HCT116 (cell line): ENCODE data around the gene RHBDL3. TPM values are rescaled to one million over a fixed set of nuclear protein-coding genes. Genes with fewer than 3 reads are reported as not detected.

Experiments used
- ATAC-seq: fragments of 200-7000 bp; cut with Tn5 transposase; 2 replicates; pipeline ENCODE4 v1.9.1; 2020; ENCODE audit warnings: mild to moderate bottlenecking, moderate library complexity
- BruUV-seq: library from RNA; stranded (reverse); fragments of 400-500 nt; replicated peaks from 2 replicates; lab custom pipeline; 2021; lab: Mats Ljungman, UMichigan
- CTCF ChIA-PET: fragments of 300-600 bp; sonication (Branson Sonifier 250); formaldehyde crosslinking; loops from one replicate; lab custom pipeline; 2021; ENCODE audit warnings: antibody characterized with exemption; lab: Charles Lee
- POLR2A ChIA-PET: fragments of 300-600, 350-600 bp; sonication (Branson Sonifier 250); formaldehyde crosslinking; loops from one replicate; lab custom pipeline; 2021; ENCODE audit warnings: antibody characterized with exemption; lab: Charles Lee
- RAD21 ChIA-PET, 2 experiments: fragments of 300-600 bp; sonication (Branson Sonifier 250); formaldehyde crosslinking; loops; one replicate each; lab custom pipeline; 2023; ENCODE audit warnings: low total read pairs in 2 of 2; ENCODE audit not compliant: uncharacterized antibody in 2 of 2, unreplicated experiment in 2 of 2, low non-redundant PET in 1 of 2; lab: Charles Lee
- DNase-seq: peaks from one replicate; pipeline ENCODE4 v3.0.0-alpha.2; 2010; ENCODE audit warnings: low read depth, low spot score
- H2AFZ ChIP-seq: fragments of 200-600 bp; shearing (Covaris generic), sonication (generic); 2 replicates; pipeline ENCODE4 v1.6.1; 2017; ENCODE audit warnings: low read depth, mixed run types, mixed read lengths, antibody characterized with exemption, low read length; ENCODE audit not compliant: poor library complexity, severe bottlenecking
- H3K27ac ChIP-seq: 2 replicates; pipeline ENCODE4 v1.5.1; 2012; ENCODE audit warnings: low read depth, low read length
- H3K27me3 ChIP-seq: fragments of 200-600 bp; sonication (generic); 2 replicates; pipeline ENCODE4 v1.6.1; 2016; ENCODE audit warnings: mixed run types, low read length, mixed read lengths; ENCODE audit not compliant: insufficient read depth
- H3K36me3 ChIP-seq, 2 experiments: fragments of 200-500 bp in 1 of 2; fragments of 200-600 bp in 1 of 2; sonication (Bioruptor generic) in 1 of 2; sonication (generic) in 1 of 2; 2 replicates each; pipeline versions ENCODE4 v1.5.1 to v1.6.1; 2014 to 2016; ENCODE audit warnings: low read length in 2 of 2, inconsistent platforms in 1 of 2, mixed read lengths in 1 of 2, mixed run types in 1 of 2; ENCODE audit not compliant: insufficient read depth in 2 of 2, control insufficient read depth in 1 of 2
- H3K4me1 ChIP-seq, 2 experiments: fragments of 200-600 bp in 1 of 2; sonication (generic) in 1 of 2; 2 replicates each; pipeline versions ENCODE4 v1.5.1 to v1.6.1; 2012 to 2017; ENCODE audit warnings: low read length in 2 of 2, inconsistent platforms in 1 of 2, mild to moderate bottlenecking in 1 of 2, mixed read lengths in 1 of 2, mixed run types in 1 of 2, moderate library complexity in 1 of 2; ENCODE audit not compliant: insufficient read depth in 2 of 2, control insufficient read depth in 1 of 2
- H3K4me2 ChIP-seq: fragments of 200-600 bp; sonication (generic); 2 replicates; pipeline ENCODE4 v1.6.1; 2017; ENCODE audit warnings: mixed run types, low read length, mixed read lengths
- H3K4me3 ChIP-seq, 2 experiments: fragments of 200-600 bp in 1 of 2; sonication (generic) in 1 of 2; replicated peaks in 1 of 2; 2 replicates each; pipeline ENCODE4 v1.5.1; 2011 to 2016; ENCODE audit warnings: low read length in 2 of 2, control low read depth in 1 of 2, low read depth in 1 of 2, mild to moderate bottlenecking in 1 of 2, mixed read lengths in 1 of 2, mixed run types in 1 of 2
- H3K79me2 ChIP-seq: fragments of 200-600 bp; sonication (generic); 2 replicates; pipeline ENCODE4 v1.6.1; 2017; ENCODE audit warnings: mild to moderate bottlenecking, mixed run types, low read length, moderate library complexity, mixed read lengths; ENCODE audit not compliant: insufficient read depth
- H3K9ac ChIP-seq: fragments of 200-600 bp; sonication (generic); 2 replicates; pipeline ENCODE4 v1.6.1; 2016; ENCODE audit warnings: low read length, mixed read lengths
- H3K9me2 ChIP-seq: fragments of 200-600 bp; sonication (generic), shearing (Covaris generic); 2 replicates; pipeline ENCODE4 v1.6.1; 2017; ENCODE audit warnings: mixed run types, mild to moderate bottlenecking, moderate library complexity; ENCODE audit not compliant: insufficient read depth
- H3K9me3 ChIP-seq, 2 experiments: fragments of 200-500 bp in 1 of 2; fragments of 200-600 bp in 1 of 2; sonication (Bioruptor generic) in 1 of 2; sonication (generic) in 1 of 2; 2 replicates each; pipeline ENCODE4 v1.6.1; 2014 to 2017; ENCODE audit warnings: low read length in 2 of 2, mixed read lengths in 2 of 2, inconsistent platforms in 1 of 2, low read depth in 1 of 2, mild to moderate bottlenecking in 1 of 2, mixed run types in 1 of 2, moderate library complexity in 1 of 2; ENCODE audit not compliant: control insufficient read depth in 1 of 2, insufficient read depth in 1 of 2
- H4K20me1 ChIP-seq: fragments of 200-600 bp; sonication (generic), shearing (Covaris generic); 2 replicates; pipeline ENCODE4 v1.6.1; 2017; ENCODE audit warnings: mixed run types, mild to moderate bottlenecking, moderate library complexity; ENCODE audit not compliant: insufficient read depth
- CBX3 ChIP-seq: IDR thresholded peaks from 2 replicates; pipeline ENCODE4 v1.6.1; 2012; ENCODE audit warnings: low read depth
- EGR1 ChIP-seq: IDR thresholded peaks from 2 replicates; pipeline ENCODE4 v1.6.1; 2012; ENCODE audit warnings: low read depth
- EZH2phosphoT487 ChIP-seq: fragments of 200-600 bp; IDR thresholded peaks from 2 replicates; pipeline ENCODE4 v1.6.1; 2018; ENCODE audit warnings: antibody characterized with exemption, borderline replicate concordance
- POLR2AphosphoS5 ChIP-seq: IDR thresholded peaks from 2 replicates; pipeline ENCODE4 v1.6.1; 2011; ENCODE audit warnings: mild to moderate bottlenecking, low read depth, low read length, moderate library complexity
- RAD21 ChIP-seq: IDR thresholded peaks from 2 replicates; pipeline ENCODE4 v1.6.1; 2012; ENCODE audit warnings: low read depth, mild to moderate bottlenecking
- SP1 ChIP-seq: IDR thresholded peaks from 2 replicates; pipeline ENCODE4 v1.6.1; 2012; ENCODE audit warnings: low read depth
- TCF7L2 ChIP-seq: IDR thresholded peaks from 2 replicates; pipeline ENCODE4 v1.7.0; 2011; ENCODE audit warnings: borderline replicate concordance, inconsistent platforms; ENCODE audit not compliant: insufficient read depth, insufficient read length; ENCODE audit errors: extremely low read depth
- YY1 ChIP-seq: IDR thresholded peaks from 2 replicates; pipeline ENCODE4 v1.6.1; 2011; ENCODE audit warnings: low read length, low read depth, moderate library complexity, mild to moderate bottlenecking; ENCODE audit not compliant: insufficient replicate concordance; ENCODE audit errors: extremely low read depth
- ZBTB33 ChIP-seq: IDR thresholded peaks from 2 replicates; pipeline ENCODE4 v1.6.1; 2011; ENCODE audit warnings: mild to moderate bottlenecking, low read length, moderate library complexity; ENCODE audit not compliant: insufficient replicate concordance; ENCODE audit errors: extremely low read depth
- intact Hi-C: fragments of 100-400 bp; cut with micrococcal nuclease; formaldehyde crosslinking; loops from 2 replicates; pipeline ENCODE4 v1.10.0; 2022
- total RNA-seq: library from RNA; stranded (reverse); gene quantifications from one replicate; pipeline ENCODE4 v1.2.1, GENCODE V29; 2021; ENCODE audit not compliant: unreplicated experiment
- TF ChIP-seq, protein P1 (sequence below): IDR thresholded peaks from 2 replicates; pipeline ENCODE4 v1.6.1; 2012; ENCODE audit warnings: low read depth
- TF ChIP-seq, protein P2 (sequence below): IDR thresholded peaks from 2 replicates; pipeline ENCODE4 v1.6.1; 2012
- TF ChIP-seq, protein P3 (sequence below), 3 experiments: fragments of 200-600 bp in 1 of 3; sonication (generic) in 1 of 3; IDR thresholded peaks in 2 of 3; conservative IDR thresholded peaks in 1 of 3; 2 replicates each; pipeline ENCODE4 v1.5.1; 2012 to 2017; ENCODE audit warnings: low read depth in 2 of 3, low read length in 2 of 3, antibody characterized with exemption in 1 of 3, borderline replicate concordance in 1 of 3, control low read depth in 1 of 3, mild to moderate bottlenecking in 1 of 3, mixed read lengths in 1 of 3, mixed run types in 1 of 3, moderate library complexity in 1 of 3; ENCODE audit not compliant: insufficient read depth in 1 of 3

Gene RHBDL3
- total RNA-seq, 1 experiment from 2014 or later: 4.0 TPM

DNA sequence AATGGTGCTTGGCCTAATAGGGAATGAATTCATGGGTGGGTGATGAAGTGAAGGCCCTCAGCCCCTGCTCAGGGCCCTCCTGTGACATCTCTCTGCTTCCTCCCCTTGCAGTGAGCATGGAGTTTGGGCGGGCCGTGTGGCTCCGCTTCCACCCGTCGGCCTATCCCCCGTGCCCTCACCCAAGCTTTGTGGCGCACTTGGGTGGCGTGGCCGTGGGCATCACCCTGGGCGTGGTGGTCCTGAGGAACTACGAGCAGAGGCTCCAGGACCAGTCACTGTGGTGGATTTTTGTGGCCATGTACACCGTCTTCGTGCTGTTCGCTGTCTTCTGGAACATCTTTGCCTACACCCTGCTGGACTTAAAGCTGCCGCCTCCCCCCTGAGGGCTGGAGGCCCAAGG, 55.2 kb downstream of the RHBDL3 start (continued):
- TF ChIP-seq, protein P1, sequence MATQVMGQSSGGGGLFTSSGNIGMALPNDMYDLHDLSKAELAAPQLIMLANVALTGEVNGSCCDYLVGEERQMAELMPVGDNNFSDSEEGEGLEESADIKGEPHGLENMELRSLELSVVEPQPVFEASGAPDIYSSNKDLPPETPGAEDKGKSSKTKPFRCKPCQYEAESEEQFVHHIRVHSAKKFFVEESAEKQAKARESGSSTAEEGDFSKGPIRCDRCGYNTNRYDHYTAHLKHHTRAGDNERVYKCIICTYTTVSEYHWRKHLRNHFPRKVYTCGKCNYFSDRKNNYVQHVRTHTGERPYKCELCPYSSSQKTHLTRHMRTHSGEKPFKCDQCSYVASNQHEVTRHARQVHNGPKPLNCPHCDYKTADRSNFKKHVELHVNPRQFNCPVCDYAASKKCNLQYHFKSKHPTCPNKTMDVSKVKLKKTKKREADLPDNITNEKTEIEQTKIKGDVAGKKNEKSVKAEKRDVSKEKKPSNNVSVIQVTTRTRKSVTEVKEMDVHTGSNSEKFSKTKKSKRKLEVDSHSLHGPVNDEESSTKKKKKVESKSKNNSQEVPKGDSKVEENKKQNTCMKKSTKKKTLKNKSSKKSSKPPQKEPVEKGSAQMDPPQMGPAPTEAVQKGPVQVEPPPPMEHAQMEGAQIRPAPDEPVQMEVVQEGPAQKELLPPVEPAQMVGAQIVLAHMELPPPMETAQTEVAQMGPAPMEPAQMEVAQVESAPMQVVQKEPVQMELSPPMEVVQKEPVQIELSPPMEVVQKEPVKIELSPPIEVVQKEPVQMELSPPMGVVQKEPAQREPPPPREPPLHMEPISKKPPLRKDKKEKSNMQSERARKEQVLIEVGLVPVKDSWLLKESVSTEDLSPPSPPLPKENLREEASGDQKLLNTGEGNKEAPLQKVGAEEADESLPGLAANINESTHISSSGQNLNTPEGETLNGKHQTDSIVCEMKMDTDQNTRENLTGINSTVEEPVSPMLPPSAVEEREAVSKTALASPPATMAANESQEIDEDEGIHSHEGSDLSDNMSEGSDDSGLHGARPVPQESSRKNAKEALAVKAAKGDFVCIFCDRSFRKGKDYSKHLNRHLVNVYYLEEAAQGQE: no peak
- TF ChIP-seq SP1: no peak
- TF ChIP-seq, all 23 proteins: peak for 0

DNA sequence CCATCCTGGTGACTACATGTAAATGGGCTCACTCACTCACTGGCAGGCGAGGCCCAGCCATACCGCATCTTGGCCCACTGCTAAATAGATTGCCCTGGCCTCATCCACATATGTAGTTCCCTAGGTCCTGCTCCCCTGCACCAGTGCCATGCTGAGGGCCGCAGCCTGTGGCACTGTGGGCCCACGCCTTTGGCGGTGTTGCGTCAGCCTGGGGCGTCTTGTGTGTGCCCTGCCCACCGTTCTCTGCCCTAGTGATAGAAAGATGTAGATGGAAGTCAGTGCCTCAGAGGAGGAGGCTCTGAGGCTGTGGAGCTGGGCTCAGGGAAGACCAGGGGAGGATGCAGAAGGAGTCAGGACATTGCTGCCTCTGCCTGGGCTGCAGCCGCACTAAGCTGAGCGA, 57.4 kb downstream of the RHBDL3 start:
- H3K4me3 ChIP-seq: no peak overlapping the region
- H3K79me2 ChIP-seq: no peaks in the 10 kb centered on the region
- H3K9me2 ChIP-seq: no peaks in the 10 kb centered on the region
- intact Hi-C loops: no loop called here
- no peaks in the 10 kb centered on the region for H3K36me3 ChIP-seq
- CTCF ChIA-PET: no interaction called here
- RAD21 ChIA-PET: no interaction called here
- no peak overlapping the region for H2AFZ ChIP-seq
- BruUV-seq: no TSS peak
- no peaks in the 10 kb centered on the region for H3K9me3 ChIP-seq
- no peak overlapping the region for H3K27ac ChIP-seq
- no peak overlapping the region for H3K9ac ChIP-seq
- H4K20me1 ChIP-seq: no peaks in the 10 kb centered on the region
- H3K4me2 ChIP-seq: no peak overlapping the region
- DNase-seq (no peak), ATAC-seq (no peak)
- POLR2A ChIA-PET: no interaction called here
- no peaks in the 10 kb centered on the region for H3K4me1 ChIP-seq
- H3K27me3 ChIP-seq: no peaks in the 10 kb centered on the region
- TF ChIP-seq, protein P2, sequence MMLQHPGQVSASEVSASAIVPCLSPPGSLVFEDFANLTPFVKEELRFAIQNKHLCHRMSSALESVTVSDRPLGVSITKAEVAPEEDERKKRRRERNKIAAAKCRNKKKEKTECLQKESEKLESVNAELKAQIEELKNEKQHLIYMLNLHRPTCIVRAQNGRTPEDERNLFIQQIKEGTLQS: no peak
- TF ChIP-seq EZH2phosphoT487 (no peak), TCF7L2 (no peak), EGR1 (no peak), CBX3 (no peak), ZBTB33 (no peak), YY1 (no peak), RAD21 (no peak), POLR2AphosphoS5 (no peak)
- TF ChIP-seq, protein P3, sequence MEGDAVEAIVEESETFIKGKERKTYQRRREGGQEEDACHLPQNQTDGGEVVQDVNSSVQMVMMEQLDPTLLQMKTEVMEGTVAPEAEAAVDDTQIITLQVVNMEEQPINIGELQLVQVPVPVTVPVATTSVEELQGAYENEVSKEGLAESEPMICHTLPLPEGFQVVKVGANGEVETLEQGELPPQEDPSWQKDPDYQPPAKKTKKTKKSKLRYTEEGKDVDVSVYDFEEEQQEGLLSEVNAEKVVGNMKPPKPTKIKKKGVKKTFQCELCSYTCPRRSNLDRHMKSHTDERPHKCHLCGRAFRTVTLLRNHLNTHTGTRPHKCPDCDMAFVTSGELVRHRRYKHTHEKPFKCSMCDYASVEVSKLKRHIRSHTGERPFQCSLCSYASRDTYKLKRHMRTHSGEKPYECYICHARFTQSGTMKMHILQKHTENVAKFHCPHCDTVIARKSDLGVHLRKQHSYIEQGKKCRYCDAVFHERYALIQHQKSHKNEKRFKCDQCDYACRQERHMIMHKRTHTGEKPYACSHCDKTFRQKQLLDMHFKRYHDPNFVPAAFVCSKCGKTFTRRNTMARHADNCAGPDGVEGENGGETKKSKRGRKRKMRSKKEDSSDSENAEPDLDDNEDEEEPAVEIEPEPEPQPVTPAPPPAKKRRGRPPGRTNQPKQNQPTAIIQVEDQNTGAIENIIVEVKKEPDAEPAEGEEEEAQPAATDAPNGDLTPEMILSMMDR (IDR thresholded peaks at IDR 0.05 in 2 of 3, conservative IDR thresholded peaks at IDR 0.05 in 1 of 3; ENCODE audit: borderline replicate concordance in 1 of 3, insufficient read depth in 1 of 3, low read depth in 2 of 3, low read length in 2 of 3): no peak
- TF ChIP-seq, protein P1: no peak
